Measurements from ENCODE around the gene PNP.
"Not testable (repeated sequence)": the region's sequence is repeated elsewhere in the genome, so short reads cannot be mapped to it uniquely, and the experiment has no call there.

Gene PNP

DNA sequence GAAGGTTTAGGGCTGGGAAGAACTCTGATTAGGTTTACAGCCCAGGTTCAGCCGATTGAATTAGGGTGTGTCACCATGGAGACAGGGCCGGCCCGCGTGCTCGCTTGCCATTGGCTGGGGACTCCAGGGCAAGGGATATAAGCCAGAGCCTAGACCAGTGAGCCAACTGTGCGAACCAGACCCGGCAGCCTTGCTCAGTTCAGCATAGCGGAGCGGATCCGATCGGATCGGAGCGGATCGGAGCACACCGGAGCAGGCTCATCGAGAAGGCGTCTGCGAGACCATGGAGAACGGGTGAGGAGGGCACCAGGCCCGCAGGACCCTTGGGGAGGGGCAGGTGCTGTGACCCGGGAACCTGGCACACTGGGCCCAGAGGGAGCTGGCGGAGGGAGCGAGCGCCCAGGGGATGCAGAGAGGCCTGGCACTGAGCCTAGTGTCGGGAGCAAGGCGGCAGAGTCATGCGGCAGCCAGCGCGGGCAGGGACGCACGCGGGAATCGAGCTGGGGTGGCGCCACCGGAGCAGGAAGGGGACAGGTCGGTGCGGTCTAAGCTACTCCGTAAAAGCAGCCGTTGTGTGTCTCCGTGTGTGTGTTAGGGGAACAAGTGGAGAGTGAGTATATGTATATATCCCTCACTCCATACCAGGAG is at the start of gene PNP:
Gene PNP, plus strand, starts transcription at position 165 of the 648 bp plus-strand sequence. Its CDS starts 119 bp downstream, at position 284.
- peak; percentile 97 for DNase-seq

DNA sequence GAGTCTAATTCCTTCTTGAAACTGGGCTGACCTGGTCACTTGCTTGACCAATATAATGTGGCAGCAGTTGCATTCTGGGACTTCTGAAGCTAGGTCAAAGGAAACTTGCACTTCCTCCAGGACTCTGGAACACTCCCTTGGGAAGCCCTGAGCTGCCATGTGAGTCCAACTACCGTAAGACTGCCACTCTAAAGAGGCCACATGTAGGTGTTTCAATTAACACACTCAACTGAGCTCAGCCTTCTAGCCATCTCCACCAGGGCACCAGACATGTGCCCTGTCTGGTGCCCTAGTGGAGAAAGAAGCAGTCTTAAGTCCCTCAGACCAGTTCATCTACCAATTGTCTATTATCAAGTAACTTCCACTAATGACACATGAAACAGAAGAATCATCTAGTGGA is 49.8 kb upstream of the PNP start:
- no peak for DNase-seq

DNA sequence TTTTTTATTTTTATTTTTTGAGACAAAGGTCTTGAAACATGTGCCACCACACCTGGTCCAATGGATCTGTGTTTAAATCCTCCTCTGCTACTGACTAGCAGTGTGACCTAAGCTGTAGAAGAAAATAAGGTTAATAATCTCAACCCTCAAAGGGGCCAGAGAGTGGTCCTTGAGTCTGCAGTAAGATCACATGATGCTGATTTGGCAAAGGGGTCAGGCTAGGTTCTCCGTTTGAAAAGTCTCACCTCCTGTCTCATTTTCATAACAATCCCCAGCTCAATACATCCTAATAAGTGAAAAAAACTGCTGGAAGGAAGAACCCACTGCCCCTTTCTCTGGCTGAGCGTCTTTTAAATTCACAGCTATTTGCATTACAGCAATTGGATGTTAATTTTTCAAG is 47.9 kb upstream of the PNP start:
- no peak for DNase-seq

DNA sequence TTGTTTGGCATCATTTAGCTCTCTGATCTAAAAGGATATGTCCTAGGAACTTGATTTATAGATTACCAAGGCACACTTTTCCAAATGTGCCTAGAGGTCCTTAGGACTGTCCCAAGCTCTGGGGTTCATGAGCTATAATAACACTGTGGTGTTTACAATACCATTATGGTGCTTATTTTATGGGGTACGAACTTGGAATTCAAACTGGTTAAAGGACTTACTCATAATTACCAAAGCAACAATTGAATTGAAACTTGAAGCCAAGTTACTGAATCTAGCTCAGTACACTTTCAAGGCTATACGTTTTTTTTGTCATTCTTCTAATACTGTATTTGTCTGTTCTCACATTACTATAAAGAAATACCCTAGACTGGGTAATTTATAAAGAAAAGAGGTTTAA is 46.3 kb upstream of the PNP start:
- DNase-seq, result no peak

DNA sequence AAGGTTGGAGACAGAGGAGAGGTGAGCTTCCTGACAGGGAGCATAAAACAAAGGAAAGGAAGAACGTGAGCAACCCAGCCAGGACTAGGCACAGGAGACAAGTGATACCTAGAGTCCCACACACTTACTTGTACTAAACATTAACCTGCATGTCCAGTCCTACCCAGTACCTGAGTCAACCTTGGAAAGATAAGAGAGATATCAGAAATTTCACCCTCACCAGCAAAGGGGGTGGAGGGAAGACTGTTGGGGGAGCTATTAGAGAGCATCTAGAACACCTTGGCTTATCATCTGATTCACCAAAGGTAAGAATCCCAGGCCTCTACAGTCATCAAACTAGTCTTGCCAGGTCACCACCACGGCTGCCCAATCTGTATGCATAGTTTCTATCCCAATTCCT is 44.4 kb upstream of the PNP start:
- DNase-seq, result no peak

DNA sequence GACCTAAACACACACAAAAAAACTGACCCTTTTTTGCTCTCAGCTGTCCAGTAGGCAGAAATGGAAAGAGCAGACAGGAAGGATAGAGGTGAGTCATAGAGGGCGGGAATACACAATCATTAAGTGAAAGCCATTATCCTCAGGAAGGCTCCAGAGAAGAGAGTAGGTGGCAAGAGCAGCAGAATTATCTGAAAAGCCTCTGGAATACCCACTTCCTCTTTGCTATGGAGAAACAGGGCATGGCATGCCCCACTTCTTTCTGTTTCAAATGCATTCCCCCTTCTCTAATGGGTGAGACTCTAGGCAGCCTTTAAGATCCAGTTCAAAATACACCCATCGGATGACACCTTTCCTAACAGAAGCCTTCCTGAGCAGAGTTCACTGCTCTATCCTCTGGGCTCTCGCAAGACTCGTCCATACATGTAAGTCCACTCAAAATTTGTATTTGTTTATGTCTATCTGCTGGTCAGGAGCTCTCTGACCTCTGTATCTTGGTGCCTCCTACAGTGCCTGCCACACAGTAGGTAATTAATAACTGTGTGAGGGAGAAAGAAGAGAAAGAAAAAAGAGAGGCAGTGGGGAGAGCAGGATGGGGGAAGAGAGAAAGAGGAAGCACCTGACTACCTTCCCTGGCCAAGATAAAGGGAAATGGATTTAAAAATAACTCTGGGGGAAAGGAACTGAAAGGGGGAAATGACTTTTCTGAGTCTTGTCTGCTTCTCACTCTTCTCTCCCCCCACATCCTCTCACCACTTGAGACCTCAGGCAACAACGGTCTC is 41.8 kb upstream of the PNP start:
- peak; percentile 53 for DNase-seq

DNA sequence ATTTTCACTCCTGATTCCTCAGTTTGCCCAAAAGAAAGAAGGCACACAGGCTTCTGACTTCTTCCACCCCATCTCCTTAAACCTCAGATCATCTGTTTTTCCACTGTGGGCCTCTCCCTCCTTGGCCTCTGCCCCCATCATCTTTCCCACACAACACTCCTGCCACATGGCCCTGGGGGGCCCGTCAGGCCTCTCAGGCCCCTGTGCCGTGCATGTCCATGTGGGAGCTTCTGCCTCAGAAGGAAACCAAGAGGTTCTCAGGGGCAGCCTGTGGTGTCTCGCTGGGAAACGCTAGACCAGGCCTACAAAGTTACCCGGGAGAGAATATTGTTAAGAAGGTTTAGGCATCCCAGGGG is 41.2 kb upstream of the PNP start:
- DNase-seq, result no peak

DNA sequence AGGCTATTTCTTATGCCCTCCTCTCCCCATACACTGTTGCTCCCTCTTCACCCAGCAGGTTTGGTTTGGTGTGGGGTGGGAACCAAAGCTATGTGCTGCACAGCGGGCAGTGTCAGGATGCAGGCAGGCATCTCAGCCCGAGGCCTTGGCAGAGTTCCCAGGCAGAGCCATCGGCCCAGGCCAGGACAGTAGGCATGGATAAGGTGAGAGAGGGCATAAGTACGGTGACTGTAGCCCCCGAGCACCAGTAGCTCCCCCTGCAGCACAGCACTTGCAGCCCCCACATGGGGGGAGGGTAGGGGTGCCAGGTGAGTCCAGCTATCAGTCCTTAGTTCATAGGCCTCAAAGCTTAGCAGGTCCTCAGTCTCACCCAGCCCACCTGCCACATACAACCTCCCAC is 40.4 kb upstream of the PNP start:
- DNase-seq, result no peak

DNA sequence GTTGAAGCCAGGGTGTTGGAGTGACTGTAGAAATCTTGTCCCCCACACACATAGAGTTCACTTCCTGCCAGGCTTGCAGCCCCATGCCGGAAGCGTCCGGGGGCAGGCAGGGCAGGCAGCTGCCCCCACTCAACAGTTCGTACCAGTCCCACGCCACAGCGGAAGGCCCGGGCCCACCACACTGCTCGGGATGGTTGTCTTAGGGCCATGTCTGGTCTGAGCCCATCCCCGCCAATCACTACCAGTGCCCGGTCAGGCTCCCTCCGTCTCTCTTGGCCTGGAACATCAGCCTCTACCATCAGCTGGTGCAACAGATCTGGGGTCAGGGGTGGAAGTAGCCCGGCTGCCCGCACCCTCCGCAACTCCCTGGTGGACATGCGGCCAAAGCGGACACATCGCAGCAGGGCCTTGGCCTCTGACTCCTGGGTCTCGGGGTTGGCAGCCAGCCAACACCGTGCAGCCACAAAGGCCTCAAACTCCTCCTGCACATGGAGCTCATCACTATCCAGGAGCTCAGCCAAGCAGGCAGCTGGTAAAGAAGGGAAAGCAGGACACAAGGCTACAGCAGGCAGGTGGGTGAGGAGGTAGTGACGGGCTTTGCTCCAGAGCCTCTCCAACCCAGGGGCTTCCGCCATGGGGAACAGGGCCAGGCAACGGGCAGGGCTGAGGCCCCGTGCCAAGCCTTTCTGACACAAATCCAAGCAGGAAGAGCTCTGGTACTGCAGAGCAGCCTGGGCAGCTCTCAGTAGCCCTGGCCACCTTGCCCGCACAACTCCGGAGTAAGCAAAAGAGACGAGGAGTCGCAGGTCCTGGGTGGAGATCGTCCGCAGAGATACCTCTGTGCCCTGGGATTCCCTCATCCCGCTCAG is 39.2 kb upstream of the PNP start:
- DNase-seq, result no peak

DNA sequence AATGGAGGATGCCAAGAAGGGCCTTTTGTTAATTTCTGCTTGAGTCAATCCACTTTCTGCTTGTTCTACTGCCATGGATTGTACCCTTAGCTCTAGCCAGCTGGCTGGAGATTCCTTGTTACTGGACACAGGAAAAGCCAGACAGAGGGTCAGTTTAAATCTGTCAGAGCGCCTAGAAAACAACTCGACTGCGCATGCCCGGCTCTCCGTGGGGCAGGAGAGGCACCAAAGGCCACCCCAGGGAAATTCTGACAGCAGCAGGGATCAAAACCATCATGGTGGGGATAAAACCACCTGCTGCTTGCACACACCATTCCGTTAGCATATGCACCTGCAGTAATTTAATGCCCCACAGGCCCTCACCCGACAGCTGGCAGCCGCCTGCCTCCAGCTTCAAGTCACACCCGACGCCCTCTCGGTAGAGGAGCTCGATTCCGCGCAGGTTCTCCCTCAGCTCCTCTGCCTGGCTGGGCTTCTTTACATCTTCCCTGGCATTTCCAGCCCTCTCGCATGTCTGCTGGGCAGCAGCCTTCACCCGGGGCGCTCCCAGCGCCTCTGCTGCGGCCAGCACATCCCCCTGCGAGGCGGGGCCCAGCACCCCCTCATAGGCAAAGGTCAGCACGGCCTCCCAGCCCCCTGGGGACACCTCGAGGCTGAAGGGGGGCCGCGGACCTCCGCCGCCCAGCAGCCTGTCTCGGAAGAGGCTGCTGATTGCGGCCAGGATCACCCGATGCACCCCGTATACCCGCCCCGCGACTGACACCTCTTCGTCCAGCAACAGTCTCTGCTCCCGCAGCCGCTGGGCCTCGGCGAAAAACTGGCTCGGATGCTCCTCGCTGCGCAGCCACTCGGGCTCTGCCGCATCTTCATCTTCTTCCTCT is 34.3 kb upstream of the PNP start:
- DNase-seq, result no peak

DNA sequence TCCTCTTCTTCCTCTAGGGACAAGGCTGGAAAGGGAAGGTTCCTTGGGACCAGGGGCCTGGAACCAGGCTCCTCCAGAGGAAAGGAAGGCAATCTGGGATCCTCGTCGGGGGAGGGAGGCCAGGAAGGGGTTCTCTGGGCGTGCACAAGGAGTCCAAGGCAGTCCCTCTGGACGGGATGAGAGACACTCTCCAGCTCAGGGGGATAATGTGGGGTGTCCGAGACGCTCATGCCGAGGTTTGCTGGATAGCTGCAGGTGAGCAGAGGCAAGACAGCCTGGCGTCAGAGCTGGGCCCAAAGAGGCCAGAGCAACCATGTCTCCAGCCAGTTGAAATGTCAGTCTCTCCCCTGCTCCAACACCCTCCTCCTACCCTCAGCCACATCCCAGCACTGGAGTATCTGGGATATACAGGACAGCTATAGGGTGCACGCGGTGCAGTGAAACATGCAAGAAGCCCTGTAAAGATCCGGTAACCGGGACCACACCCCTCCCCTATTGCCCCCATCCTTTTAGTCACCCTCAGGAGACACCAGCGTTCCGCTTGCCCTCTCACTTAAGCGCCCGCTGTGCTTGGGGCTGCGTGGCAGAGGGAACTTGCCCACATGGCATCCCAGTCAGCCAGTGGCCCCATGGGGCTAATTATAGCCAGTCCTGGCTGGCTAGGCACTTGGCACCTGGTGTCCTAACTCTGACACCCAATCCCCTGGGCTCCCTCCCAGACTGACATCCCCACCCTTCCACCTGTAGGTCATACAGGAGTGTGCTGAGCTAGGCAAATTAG is 33.4 kb upstream of the PNP start, which contains the start of gene KLHL33:
Gene KLHL33, minus strand, starts transcription at position 585 of the 781 bp plus-strand sequence. Its CDS starts 355 bp downstream, at position 230.
- no peak for DNase-seq

DNA sequence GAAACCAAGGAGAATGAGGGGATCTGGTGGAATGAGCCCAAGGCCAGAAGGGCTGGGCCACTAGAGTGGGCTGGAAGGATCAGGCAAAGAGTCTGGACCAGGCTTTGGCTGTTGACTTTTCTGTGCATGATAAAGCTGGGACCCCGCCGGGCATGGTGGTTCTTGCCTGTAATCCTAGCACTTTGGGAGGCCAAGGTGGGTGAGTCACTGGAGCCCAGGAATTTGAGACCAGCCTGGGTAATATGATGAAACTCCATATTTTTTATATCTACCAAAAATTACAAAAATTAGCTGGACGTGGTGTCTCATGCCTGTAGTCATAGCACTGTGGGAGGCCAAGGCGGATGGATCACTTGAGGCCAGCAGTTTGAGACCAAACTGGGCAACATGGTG is 32.8 kb upstream of the PNP start:
- no peak for DNase-seq

DNA sequence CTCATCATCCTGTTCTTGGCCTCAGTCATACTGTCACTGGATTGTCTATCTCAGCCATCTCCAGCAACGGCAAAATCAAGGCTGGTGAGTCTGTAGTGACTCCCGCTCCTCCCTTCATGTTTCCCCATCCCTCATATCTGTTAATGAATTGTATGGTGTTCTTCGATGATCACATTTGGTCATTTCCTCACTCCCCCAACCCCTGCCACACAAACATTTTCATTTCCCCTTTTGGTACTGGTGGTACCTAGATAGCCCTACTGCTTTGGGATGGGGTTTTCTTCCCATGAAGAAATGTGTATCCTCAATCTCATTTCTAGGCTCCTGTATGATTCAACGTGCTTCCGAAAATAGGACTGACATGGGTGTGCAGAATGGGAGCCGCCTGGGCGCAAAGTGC is 30.5 kb upstream of the PNP start:
- DNase-seq, result no peak

DNA sequence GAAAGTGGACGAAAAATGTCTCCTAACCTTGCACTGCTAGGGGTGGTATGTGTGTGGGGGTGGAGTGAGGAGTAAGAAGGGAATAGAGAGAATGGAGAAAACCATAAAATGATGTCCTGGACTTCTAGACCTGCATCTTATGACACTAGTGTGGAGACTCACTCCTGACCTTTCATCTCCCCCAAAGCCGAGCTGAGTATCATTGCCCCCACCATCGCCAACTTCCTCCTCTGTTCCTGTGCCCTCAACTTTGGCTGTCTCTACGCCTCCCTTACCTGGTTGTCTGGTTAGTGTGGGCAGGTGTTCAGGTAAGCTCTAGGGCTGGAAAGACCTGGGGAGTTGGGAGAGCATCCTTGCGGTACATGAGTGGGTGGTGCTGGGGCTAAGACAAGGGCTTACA is 28.7 kb upstream of the PNP start:
- DNase-seq, result no peak

DNA sequence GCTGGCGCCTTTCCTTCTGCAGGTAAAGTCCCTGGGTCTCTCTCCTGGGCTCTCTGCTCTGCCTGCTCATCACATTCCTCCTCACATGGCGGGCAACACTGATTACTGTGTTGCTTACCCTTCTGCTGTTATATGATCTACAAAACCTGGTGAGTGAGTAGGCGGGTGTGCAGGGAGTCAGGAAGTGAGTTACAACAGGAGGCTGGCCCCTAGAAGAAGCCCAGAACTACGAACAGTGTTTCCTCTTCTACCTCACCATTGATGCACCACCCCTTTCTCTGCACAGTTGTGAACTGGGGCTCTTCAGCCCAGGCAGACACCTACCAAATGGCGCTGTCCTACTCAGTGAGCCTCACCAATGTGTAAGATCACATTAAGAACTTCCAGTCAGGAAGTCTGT is 28.3 kb upstream of the PNP start:
- DNase-seq, result peak; percentile 26

DNA sequence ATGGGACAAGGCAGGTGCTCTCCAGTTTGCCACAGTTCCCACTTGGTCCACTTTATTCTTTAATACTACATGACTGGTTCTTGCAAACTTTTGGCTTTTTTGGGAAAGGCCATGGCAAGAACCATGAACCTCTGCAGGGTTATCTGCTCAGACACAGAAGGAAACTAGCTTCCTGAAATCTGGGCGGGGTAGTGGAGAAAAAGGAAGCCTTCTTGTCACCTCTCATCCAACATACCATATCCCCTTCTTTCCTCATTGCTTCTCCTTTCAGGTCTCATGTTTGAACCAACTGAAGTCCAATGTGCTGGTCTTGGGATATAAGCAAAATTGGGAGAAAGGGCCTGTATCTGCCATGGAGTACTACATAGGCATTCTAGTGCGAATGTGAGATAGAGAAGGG is 27.7 kb upstream of the PNP start:
- DNase-seq, result no peak

DNA sequence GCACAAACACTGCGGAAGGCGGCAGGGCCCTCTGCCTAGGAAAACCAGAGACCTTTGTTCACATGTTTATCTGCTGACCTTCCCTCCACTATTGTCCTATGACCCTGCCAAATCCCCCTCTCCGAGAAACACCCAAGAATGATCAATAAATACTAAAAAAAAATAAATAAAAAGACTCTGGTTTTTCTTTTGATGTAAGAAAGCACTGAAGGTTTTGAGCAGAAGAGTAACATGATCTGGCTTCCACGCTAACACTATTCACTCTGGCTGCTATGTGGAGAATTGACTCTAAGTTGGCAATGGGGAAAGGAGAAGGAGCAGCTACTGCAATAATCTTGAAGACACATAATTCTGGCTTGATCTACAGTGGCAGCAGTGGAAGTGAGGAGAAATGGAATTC is 25.6 kb upstream of the PNP start:
- not testable (repeated sequence) for DNase-seq

DNA sequence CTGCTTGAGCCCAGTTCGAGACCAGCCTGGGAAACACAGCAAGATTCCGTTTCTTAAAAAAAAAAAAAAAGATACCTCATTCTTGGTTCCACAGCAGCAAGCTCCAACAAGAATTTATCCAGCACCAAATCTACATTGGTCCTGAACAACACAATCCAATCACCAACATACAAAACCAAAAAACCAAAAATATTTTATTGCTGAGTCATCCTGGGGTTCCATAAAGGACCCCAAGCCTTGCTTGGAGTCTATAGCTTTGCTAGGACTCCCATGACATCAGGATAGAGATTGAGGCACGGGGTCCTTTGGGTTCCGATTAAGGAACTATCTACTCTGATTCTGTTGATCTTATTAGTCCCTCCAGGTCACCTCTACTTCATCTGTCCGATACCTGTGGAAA is 22.3 kb upstream of the PNP start:
- no peak for DNase-seq

DNA sequence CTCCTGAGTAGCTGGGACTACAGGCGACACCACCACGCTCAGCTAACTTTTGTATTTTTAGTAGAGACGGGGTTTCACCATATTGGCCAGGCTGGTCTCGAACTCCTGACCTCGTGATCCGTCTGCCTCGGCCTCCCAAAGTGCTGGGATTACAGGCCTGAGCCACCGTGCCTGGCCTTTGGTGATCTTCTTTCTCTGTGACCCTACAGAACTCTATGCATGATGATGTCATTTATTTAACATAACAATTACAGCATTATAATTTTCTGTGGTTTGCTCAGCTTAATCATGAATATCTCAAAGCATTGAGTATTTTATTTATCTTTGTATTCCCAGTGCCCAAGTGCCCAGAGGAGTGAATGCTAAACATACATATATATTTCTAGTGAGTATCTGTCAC is 16.4 kb upstream of the PNP start:
- not testable (repeated sequence) for DNase-seq

DNA sequence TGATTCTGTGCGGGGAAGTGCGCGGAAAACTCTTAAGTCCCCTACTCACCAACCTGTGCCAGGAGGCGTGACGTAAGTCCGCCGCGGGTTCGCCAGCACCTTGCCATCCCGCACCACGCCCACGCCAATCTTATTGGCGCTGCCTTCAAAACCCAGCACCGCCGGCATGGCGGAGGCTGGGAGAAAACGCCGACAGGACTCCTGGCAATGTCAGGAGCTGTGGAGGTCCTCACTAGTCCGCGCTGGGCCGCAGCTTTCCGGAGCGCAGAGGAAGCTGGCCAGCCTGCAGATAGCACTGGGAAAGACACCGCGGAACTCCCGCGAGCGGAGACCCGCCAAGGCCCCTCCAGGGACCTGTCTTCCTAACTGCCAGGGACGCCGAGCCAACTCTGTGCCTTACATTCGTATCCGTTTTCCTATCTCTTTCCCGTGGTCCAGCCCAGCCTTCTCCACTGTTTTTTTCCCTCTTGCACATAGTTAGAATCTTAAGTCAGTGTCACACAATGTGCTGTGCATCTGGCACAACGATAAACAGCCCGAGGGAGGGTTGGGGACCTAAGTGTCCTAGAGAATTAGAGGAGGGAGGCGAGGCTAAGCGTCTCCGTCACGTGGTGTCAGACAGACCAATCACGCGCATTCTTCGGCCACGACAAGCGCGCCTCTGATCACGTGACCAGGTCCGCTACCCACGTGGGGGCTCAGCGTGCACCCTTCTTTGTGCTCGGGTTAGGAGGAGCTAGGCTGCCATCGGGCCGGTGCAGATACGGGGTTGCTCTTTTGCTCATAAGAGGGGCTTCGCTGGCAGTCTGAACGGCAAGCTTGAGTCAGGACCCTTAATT is 14.5 kb upstream of the PNP start, which contains the start of the genes APEX1 and OSGEP:
Gene APEX1, plus strand, starts transcription at position 711 of the 839 bp plus-strand sequence. CDS start 420 bp downstream, outside the sequence.
Gene OSGEP, minus strand, starts transcription at position 297 of the 839 bp plus-strand sequence. Its CDS starts 129 bp downstream, at position 168.
- DNase-seq, result peak; percentile 99
